Neural cell (in vitro differentiated cells): ENCODE measurements around the gene PGBD5. TPM values are rescaled to one million over a fixed set of nuclear protein-coding genes. Genes with fewer than 3 reads are reported as not detected.

Source experiments
- H2AFZ ChIP-seq: fragments of 200-600, 300-800 bp; sonication (generic), shearing (Covaris generic); 2 replicates; pipeline ENCODE4 v1.6.0; 2014; ENCODE audit warnings: low read depth, mild to moderate bottlenecking, antibody characterized with exemption, low read length, moderate library complexity
- H3F3A ChIP-seq: fragments of 200-600 bp; shearing (Covaris generic); 2 replicates; pipeline ENCODE4 v1.6.1; 2016; ENCODE audit warnings: mild to moderate bottlenecking, moderate library complexity, mixed read lengths, antibody characterized with exemption, low read length; ENCODE audit not compliant: insufficient read depth, poor library complexity, severe bottlenecking
- H3K27ac ChIP-seq: fragments of 200-600, 300-800 bp; sonication (generic), shearing (Covaris generic); 2 replicates; pipeline ENCODE4 v1.5.1; 2014; ENCODE audit warnings: mild to moderate bottlenecking, low read length, moderate library complexity
- H3K27me3 ChIP-seq: fragments of 300-800, 200-600 bp; sonication (generic), shearing (Covaris generic); 2 replicates; pipeline ENCODE4 v1.6.0; 2014; ENCODE audit warnings: mild to moderate bottlenecking, low read depth, low read length, moderate library complexity; ENCODE audit not compliant: insufficient read depth
- H3K36me3 ChIP-seq: fragments of 300-800, 200-600 bp; sonication (generic), shearing (Covaris generic); 2 replicates; pipeline ENCODE4 v1.5.1; 2014; ENCODE audit warnings: mild to moderate bottlenecking, antibody characterized with exemption, low read length, moderate library complexity; ENCODE audit not compliant: insufficient read depth
- H3K4me2 ChIP-seq: fragments of 300-800, 200-600 bp; sonication (generic), shearing (Covaris generic); 2 replicates; pipeline ENCODE4 v1.6.0; 2014; ENCODE audit warnings: mild to moderate bottlenecking, low read length
- H3K4me3 ChIP-seq: fragments of 300-800, 200-600 bp; sonication (generic), shearing (Covaris generic); 2 replicates; pipeline ENCODE4 v1.5.1; 2014; ENCODE audit warnings: mild to moderate bottlenecking, low read length, moderate library complexity
- H3K79me2 ChIP-seq: fragments of 200-600 bp; shearing (Covaris generic); replicated peaks from 2 replicates; pipeline ENCODE4 v1.6.0; 2014; ENCODE audit warnings: mild to moderate bottlenecking, low read length, moderate library complexity; ENCODE audit not compliant: insufficient read depth
- H3K9ac ChIP-seq: fragments of 300-800, 200-600 bp; sonication (generic), shearing (Covaris generic); 2 replicates; pipeline ENCODE4 v1.6.1; 2016; ENCODE audit warnings: mild to moderate bottlenecking, low read length, mixed read lengths
- H3K9me2 ChIP-seq: fragments of 200-600 bp; shearing (Covaris generic); 2 replicates; pipeline ENCODE4 v1.6.1; 2016; ENCODE audit warnings: mild to moderate bottlenecking, low read length, mixed read lengths; ENCODE audit not compliant: insufficient read depth
- H3K9me3 ChIP-seq: fragments of 200-600, 300-800 bp; sonication (generic), shearing (Covaris generic); 2 replicates; pipeline ENCODE4 v1.6.1; 2016; ENCODE audit warnings: mild to moderate bottlenecking, mixed run types, low read length, moderate library complexity, mixed read lengths
- H4K20me1 ChIP-seq: fragments of 200-600 bp; shearing (Covaris generic); 2 replicates; pipeline ENCODE4 v1.6.1; 2016; ENCODE audit warnings: mild to moderate bottlenecking, mixed run types; ENCODE audit not compliant: insufficient read depth
- EP300 ChIP-seq: fragments of 450-650 bp; conservative IDR thresholded peaks from 2 replicates; pipeline ENCODE4 v1.6.1; 2014; ENCODE audit warnings: antibody characterized with exemption, mild to moderate bottlenecking, moderate library complexity; ENCODE audit not compliant: poor library complexity, severe bottlenecking
- EZH2 ChIP-seq: fragments of 200-600, 300-800 bp; shearing (Covaris generic), sonication (generic); IDR thresholded peaks from 2 replicates; pipeline ENCODE4 v1.6.1; 2014; ENCODE audit warnings: antibody characterized with exemption, low read length, borderline replicate concordance, mild to moderate bottlenecking; ENCODE audit not compliant: insufficient read depth, poor library complexity, severe bottlenecking
- MXI1 ChIP-seq: fragments of 450-650 bp; conservative IDR thresholded peaks from 2 replicates; pipeline ENCODE4 v1.6.1; 2014; ENCODE audit warnings: antibody characterized with exemption, mild to moderate bottlenecking; ENCODE audit not compliant: poor library complexity, severe bottlenecking
- POLR2AphosphoS5 ChIP-seq: IDR thresholded peaks from 2 replicates; pipeline ENCODE4 v1.6.1; 2012
- RAD21 ChIP-seq: fragments of 450-650 bp; conservative IDR thresholded peaks from 2 replicates; pipeline ENCODE4 v1.6.1; 2014; ENCODE audit warnings: antibody characterized with exemption, mild to moderate bottlenecking, moderate library complexity
- SMC3 ChIP-seq: fragments of 450-650 bp; conservative IDR thresholded peaks from 2 replicates; pipeline ENCODE4 v1.6.1; 2014; ENCODE audit warnings: antibody characterized with exemption, mild to moderate bottlenecking, moderate library complexity; ENCODE audit not compliant: poor library complexity
- TAF1 ChIP-seq: IDR thresholded peaks from 2 replicates; pipeline ENCODE4 v1.6.1; 2012; ENCODE audit warnings: low read depth
- polyA plus RNA-seq: library from polyadenylated mRNA; depleted of rRNA; stranded (reverse); fragments of >200 nt; gene quantifications from 2 replicates; pipeline ENCODE4 v1.2.3, GENCODE V29; 2014
- TF ChIP-seq, protein P1 (sequence below): IDR thresholded peaks from 2 replicates; pipeline ENCODE4 v1.6.1; 2012; ENCODE audit warnings: borderline replicate concordance
- TF ChIP-seq, protein P2 (sequence below): fragments of 450-650 bp; IDR thresholded peaks from 2 replicates; pipeline ENCODE4 v1.5.1; 2014; ENCODE audit warnings: antibody characterized with exemption, mild to moderate bottlenecking, moderate library complexity; ENCODE audit not compliant: poor library complexity, severe bottlenecking

Gene PGBD5
- polyA plus RNA-seq, 1 donor from 2014 or later: 16.3 TPM

DNA sequence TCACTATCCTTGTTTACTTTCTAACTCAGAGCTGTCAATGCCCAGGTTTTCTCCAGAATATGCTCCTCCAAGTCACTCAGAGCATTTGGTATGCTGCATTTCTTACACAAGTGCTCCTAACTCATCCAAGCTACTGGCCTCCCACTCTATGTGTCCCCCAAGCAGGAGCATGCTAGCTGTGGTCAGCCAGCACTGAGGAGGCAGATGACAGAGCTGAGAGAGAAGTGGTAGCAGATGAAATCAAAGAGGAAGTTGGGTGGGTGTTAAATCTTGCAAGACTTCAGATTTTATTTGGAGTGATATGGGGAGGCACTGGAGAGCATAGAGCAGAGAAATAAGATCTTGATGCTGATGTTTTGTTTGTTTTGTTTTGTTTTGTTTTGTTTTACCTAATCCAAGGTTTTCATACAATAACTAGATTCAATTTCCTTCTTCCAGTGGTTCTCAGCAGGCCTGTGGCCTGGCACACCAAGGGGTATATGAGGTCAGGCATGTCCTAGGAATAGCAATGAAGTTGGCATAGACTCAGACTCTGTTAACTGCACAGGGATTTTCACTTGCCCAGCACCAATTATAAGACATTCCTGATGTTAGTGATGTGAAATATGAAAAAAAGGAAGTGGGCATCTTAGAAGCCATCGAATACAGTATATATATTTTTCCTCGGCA, 3.1 kb upstream of the PGBD5 start:
- no peak overlapping the region for H3K27ac ChIP-seq

DNA sequence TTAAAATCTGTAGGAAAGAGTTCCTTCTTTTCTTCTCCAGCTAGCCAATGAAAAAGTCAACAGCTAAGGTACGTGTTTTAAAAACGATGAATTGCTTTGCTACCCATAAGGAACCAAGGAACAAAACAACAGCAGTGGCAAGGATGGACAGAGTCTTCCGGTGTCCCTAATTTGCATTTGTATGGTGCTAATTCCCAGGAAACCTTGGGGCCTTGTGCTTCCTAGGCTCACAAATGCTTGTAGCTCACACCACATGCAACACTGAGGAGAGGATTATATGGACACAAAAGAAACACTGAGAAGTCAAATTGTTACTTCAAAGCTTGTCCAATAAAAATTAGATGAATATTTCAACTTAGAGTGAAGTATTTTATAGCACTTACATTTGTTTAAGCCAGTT, 1.8 kb upstream of the PGBD5 start:
- Histone ChIP-seq H3F3A (no peaks in the 10 kb centered on the region), H2AFZ (no peak overlapping the region), H3K4me3 (no peak overlapping the region), H3K27me3 (no peaks in the 10 kb centered on the region), H3K9me3 (no peaks in the 10 kb centered on the region), H4K20me1 (peaks cover 14% of the 10 kb centered on the region), H3K4me2 (no peak overlapping the region), H3K9me2 (no peaks in the 10 kb centered on the region), H3K36me3 (no peaks in the 10 kb centered on the region), H3K27ac (no peak overlapping the region), H3K79me2 (peaks cover 23% of the 10 kb centered on the region), H3K9ac (no peak overlapping the region)
- TF ChIP-seq POLR2AphosphoS5: no peak
- TF ChIP-seq RAD21: no peak
- TF ChIP-seq, protein P1, sequence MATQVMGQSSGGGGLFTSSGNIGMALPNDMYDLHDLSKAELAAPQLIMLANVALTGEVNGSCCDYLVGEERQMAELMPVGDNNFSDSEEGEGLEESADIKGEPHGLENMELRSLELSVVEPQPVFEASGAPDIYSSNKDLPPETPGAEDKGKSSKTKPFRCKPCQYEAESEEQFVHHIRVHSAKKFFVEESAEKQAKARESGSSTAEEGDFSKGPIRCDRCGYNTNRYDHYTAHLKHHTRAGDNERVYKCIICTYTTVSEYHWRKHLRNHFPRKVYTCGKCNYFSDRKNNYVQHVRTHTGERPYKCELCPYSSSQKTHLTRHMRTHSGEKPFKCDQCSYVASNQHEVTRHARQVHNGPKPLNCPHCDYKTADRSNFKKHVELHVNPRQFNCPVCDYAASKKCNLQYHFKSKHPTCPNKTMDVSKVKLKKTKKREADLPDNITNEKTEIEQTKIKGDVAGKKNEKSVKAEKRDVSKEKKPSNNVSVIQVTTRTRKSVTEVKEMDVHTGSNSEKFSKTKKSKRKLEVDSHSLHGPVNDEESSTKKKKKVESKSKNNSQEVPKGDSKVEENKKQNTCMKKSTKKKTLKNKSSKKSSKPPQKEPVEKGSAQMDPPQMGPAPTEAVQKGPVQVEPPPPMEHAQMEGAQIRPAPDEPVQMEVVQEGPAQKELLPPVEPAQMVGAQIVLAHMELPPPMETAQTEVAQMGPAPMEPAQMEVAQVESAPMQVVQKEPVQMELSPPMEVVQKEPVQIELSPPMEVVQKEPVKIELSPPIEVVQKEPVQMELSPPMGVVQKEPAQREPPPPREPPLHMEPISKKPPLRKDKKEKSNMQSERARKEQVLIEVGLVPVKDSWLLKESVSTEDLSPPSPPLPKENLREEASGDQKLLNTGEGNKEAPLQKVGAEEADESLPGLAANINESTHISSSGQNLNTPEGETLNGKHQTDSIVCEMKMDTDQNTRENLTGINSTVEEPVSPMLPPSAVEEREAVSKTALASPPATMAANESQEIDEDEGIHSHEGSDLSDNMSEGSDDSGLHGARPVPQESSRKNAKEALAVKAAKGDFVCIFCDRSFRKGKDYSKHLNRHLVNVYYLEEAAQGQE: no peak
- TF ChIP-seq EP300: no peak
- TF ChIP-seq, protein P2, sequence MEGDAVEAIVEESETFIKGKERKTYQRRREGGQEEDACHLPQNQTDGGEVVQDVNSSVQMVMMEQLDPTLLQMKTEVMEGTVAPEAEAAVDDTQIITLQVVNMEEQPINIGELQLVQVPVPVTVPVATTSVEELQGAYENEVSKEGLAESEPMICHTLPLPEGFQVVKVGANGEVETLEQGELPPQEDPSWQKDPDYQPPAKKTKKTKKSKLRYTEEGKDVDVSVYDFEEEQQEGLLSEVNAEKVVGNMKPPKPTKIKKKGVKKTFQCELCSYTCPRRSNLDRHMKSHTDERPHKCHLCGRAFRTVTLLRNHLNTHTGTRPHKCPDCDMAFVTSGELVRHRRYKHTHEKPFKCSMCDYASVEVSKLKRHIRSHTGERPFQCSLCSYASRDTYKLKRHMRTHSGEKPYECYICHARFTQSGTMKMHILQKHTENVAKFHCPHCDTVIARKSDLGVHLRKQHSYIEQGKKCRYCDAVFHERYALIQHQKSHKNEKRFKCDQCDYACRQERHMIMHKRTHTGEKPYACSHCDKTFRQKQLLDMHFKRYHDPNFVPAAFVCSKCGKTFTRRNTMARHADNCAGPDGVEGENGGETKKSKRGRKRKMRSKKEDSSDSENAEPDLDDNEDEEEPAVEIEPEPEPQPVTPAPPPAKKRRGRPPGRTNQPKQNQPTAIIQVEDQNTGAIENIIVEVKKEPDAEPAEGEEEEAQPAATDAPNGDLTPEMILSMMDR: no peak

More for the DNA sequence above, 3.1 kb upstream of the PGBD5 start:
- no peaks in the 10 kb centered on the region for H3K9me2 ChIP-seq
- H3K4me3 ChIP-seq: no peak overlapping the region
- H3K9me3 ChIP-seq: no peaks in the 10 kb centered on the region
- H3F3A ChIP-seq: no peaks in the 10 kb centered on the region
- no peak overlapping the region for H2AFZ ChIP-seq
- H3K4me2 ChIP-seq: no peak overlapping the region
- peaks cover 7% of the 10 kb centered on the region for H4K20me1 ChIP-seq
- no peaks in the 10 kb centered on the region for H3K36me3 ChIP-seq
- H3K27me3 ChIP-seq: no peaks in the 10 kb centered on the region
- peaks cover 11% of the 10 kb centered on the region for H3K79me2 ChIP-seq
- no peak for TF ChIP-seq SMC3
- no peak overlapping the region for H3K9ac ChIP-seq

DNA sequence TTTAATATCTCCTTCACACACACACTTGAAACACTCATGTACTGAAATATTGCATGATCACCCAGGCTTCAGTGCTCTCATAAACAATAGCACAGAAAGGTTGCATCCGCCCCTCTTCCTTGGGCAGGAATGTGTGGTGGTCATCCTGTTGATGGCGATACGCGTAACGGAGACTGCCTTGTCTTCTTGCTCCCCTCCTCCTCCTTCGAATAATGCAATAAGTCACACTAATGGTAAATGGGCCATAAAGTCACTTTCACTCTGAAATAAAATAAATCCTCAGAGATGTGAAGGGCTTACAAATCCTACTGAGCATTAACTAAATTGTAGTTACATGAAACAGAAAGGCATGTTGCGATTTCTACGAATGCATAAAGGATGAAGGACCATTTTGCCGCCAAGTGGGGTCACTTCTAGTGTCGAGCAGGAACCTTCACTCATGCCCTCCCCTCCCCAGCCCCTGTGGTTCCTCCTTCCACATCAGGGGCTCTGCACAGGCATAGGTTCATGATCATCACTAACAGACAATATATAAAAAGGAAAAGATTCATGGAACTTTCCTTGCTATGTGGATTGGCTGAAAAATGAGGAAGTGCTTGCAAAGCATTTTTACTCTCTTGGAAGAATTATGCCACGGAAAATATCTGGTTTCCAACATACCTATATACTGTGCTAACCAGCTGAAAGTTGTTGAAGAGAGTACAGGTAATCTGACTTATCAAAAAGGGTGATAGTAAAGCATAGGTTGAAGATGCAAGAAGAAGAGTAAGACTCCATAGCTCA, 1.2 kb upstream of the PGBD5 start:
- Histone ChIP-seq H3K4me2 (peak overlapping the region; percentile 69), H3K9me3 (no peaks in the 10 kb centered on the region), H3K27ac (peak overlapping the region; percentile 30), H4K20me1 (peaks cover 14% of the 10 kb centered on the region), H2AFZ (no peak overlapping the region), H3K9ac (peak overlapping the region; percentile 68), H3K79me2 (peaks cover 30% of the 10 kb centered on the region), H3K27me3 (no peaks in the 10 kb centered on the region), H3K36me3 (no peaks in the 10 kb centered on the region), H3K4me3 (peak overlapping the region; percentile 87), H3K9me2 (no peaks in the 10 kb centered on the region), H3F3A (no peaks in the 10 kb centered on the region)
- TF ChIP-seq, protein P1: no peak
- TF ChIP-seq MXI1 (no peak), POLR2AphosphoS5 (no peak), TAF1 (no peak), EZH2 (no peak), SMC3 (no peak), RAD21 (no peak)
- TF ChIP-seq, protein P2: no peak
